Measurements from ENCODE around the gene TRO.

TRO gene, protein sequence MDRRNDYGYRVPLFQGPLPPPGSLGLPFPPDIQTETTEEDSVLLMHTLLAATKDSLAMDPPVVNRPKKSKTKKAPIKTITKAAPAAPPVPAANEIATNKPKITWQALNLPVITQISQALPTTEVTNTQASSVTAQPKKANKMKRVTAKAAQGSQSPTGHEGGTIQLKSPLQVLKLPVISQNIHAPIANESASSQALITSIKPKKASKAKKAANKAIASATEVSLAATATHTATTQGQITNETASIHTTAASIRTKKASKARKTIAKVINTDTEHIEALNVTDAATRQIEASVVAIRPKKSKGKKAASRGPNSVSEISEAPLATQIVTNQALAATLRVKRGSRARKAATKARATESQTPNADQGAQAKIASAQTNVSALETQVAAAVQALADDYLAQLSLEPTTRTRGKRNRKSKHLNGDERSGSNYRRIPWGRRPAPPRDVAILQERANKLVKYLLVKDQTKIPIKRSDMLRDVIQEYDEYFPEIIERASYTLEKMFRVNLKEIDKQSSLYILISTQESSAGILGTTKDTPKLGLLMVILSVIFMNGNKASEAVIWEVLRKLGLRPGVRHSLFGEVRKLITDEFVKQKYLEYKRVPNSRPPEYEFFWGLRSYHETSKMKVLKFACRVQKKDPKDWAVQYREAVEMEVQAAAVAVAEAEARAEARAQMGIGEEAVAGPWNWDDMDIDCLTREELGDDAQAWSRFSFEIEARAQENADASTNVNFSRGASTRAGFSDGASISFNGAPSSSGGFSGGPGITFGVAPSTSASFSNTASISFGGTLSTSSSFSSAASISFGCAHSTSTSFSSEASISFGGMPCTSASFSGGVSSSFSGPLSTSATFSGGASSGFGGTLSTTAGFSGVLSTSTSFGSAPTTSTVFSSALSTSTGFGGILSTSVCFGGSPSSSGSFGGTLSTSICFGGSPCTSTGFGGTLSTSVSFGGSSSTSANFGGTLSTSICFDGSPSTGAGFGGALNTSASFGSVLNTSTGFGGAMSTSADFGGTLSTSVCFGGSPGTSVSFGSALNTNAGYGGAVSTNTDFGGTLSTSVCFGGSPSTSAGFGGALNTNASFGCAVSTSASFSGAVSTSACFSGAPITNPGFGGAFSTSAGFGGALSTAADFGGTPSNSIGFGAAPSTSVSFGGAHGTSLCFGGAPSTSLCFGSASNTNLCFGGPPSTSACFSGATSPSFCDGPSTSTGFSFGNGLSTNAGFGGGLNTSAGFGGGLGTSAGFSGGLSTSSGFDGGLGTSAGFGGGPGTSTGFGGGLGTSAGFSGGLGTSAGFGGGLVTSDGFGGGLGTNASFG (N-terminal part only)

DNA sequence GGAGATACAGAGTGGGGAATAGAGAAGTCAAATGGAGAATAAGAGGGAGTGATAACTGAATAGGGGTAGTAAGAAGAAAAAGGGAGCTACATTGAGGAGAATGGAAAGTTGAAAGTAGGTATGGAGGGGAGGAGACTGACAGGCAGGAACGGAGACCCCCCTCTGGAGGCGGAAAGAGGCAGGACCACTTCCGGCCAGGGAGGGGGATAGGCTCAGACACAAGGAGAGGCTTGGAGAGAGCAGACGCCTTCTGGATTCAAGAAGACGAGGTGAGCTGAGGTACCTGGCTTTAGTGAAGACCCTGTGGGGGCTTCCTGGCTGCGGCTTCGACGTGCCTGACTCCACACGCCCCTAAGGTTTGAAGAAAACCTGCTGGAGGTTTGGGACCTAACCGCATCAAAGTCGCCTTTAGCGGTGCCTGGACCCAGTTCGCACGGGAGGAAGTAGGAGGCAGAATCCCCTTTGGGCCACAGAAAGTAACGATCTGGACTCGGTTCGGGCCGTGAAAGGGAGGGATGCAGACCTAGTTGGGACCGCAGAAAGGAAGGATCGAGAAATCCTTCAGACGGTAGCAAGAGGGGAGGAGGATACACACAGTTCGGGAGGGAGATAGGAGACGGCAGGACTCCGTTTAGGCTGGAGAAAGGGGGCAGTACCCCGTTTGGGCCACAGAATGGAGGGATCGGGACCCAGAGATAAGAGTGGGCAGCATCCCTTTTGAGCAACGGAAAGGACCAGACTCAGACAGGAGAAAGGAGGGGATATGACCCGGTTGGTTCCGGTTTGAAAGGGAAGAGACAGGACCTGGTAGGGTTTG lies at the start of gene TRO:
Gene TRO, plus strand, starts transcription at position 215 of the 817 bp plus-strand sequence. CDS start 1,423 bp downstream, outside the sequence.
- TF ChIP-seq, protein P1, sequence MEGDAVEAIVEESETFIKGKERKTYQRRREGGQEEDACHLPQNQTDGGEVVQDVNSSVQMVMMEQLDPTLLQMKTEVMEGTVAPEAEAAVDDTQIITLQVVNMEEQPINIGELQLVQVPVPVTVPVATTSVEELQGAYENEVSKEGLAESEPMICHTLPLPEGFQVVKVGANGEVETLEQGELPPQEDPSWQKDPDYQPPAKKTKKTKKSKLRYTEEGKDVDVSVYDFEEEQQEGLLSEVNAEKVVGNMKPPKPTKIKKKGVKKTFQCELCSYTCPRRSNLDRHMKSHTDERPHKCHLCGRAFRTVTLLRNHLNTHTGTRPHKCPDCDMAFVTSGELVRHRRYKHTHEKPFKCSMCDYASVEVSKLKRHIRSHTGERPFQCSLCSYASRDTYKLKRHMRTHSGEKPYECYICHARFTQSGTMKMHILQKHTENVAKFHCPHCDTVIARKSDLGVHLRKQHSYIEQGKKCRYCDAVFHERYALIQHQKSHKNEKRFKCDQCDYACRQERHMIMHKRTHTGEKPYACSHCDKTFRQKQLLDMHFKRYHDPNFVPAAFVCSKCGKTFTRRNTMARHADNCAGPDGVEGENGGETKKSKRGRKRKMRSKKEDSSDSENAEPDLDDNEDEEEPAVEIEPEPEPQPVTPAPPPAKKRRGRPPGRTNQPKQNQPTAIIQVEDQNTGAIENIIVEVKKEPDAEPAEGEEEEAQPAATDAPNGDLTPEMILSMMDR (IDR thresholded peaks at IDR 0.05; ENCODE audit: low read depth, low read length) = no peak
- peak within 1 kb of the TSS; percentile 54 to 57 for H3K4me3 ChIP-seq (replicated peaks in 1 of 2; ENCODE audit: low read depth in 2 of 2, low read length in 2 of 2)
- peak in 1 of 2 donors; percentile 10 for DNase-seq (ENCODE audit: low read depth in 2 of 2)

DNA sequence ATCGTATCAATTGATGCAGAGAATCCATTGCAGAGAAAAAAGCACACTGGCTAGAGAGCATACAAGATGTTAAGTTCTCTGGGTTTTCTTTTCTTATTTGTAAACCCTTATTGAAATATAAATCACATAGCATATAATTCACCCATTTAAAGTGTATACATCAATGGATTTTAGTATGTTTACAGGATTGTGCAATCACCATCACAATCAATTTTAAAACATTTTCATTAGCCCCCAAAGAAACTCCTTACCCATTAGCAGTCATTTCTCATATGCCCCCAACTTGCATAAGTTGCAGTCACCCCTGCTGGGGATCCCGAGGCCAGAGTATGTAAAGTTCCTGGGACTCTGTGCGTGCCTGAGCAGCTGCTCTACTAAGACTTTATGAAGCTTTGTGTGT lies 34.9 kb upstream of the TRO start:
- TF ChIP-seq, protein P1 (IDR thresholded peaks at IDR 0.05; ENCODE audit: low read depth, low read length) = no peak
- DNase-seq (ENCODE audit: low read depth in 2 of 2) = no peak
- no peak overlapping the region for H3K4me3 ChIP-seq (replicated peaks in 1 of 2; ENCODE audit: low read depth in 2 of 2, low read length in 2 of 2)

DNA sequence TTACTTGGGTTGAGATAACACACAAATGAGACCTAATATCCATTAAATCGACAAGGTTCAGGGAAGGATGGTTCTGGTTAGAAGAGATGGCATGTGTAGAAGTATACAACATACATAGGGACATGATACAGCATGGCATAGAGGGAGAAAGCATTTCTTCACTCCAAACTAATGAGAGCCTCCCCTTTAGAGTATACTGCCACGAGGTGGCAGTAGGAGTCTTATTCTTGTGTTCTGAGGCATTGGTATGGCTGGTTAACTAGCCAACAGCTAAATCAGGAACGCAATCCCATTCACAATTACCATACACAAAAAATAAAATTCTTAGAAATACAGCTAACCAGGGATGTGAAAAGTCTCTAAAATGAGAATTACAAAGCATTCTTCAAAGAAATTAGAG lies 29.1 kb upstream of the TRO start:
- TF ChIP-seq, protein P1 (IDR thresholded peaks at IDR 0.05; ENCODE audit: low read depth, low read length) = peak; percentile 35
- no peak overlapping the region for H3K4me3 ChIP-seq (replicated peaks in 1 of 2; ENCODE audit: low read depth in 2 of 2, low read length in 2 of 2)
- peak; percentile 54 to 57 for DNase-seq (ENCODE audit: low read depth in 2 of 2)

DNA sequence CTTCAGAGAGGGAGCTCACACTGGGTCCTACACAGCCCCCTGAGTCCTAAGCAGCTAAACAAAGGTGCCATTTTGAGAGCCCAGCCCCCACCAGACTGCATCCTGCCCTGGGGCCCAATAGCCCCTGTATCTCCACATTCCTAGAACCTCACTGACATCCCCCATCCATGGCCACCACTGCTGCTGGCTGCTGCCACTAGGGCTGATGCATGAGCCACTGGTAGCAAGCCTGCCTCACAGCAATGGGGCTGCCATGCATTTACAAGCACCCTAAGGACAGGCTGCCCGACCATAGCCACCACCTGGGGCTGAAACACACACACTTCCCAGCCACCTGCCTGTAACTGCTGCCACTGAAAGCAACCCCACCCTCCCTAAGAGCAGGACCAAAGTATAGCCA lies 26.5 kb upstream of the TRO start:
- TF ChIP-seq, protein P1 (IDR thresholded peaks at IDR 0.05; ENCODE audit: low read depth, low read length) = no peak
- H3K4me3 ChIP-seq (replicated peaks in 1 of 2; ENCODE audit: low read depth in 2 of 2, low read length in 2 of 2) = no peak overlapping the region
- no peak for DNase-seq (ENCODE audit: low read depth in 2 of 2)

DNA sequence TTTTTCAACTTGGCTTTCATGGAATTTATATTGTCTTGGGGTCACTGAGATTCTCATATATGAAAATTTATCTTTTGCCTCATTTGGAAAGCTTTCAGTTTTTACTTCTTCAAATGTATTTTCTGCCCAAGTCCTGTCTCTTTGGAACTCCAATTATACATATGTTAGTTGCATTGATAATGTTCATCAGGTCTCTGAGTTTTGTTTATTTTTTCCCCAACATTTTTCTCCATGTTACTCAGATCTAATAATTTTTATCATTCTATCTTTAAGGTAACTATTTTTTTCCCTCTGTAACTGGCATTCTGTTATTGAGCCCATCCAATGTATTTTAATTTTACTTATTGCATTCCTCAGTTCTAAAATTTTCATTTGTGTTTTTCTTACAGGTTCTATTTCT lies 10.7 kb upstream of the TRO start:
- H3K4me3 ChIP-seq (replicated peaks in 1 of 2; ENCODE audit: low read depth in 2 of 2, low read length in 2 of 2) = no peak overlapping the region
- TF ChIP-seq, protein P1 (IDR thresholded peaks at IDR 0.05; ENCODE audit: low read depth, low read length) = no peak
- no peak for DNase-seq (ENCODE audit: low read depth in 2 of 2)
